Liver (tissue), 9 donors: ENCODE data around the gene SERP2. TPM values are rescaled to one million over a fixed set of nuclear protein-coding genes. Genes with fewer than 3 reads are reported as not detected.

ENCODE experiments used
- DNase-seq: peaks from one replicate; pipeline ENCODE4 v3.0.0-alpha.2; 2017; ENCODE audit warnings: low spot score
- H3K27ac ChIP-seq, 2 donors: one replicate each; pipeline ENCODE4 v1.7.0; 2013; ENCODE audit warnings: inconsistent platforms in 2 of 2, low read length in 2 of 2, control low read depth in 1 of 2, low read depth in 1 of 2, mild to moderate bottlenecking in 1 of 2
- H3K27me3 ChIP-seq, 4 donors: one replicate each; pipeline versions ENCODE4 v1.6.1 to v1.7.0; 2013; ENCODE audit warnings: low read length in 3 of 4, inconsistent platforms in 1 of 4, mild to moderate bottlenecking in 1 of 4, moderate library complexity in 1 of 4; ENCODE audit not compliant: control insufficient read depth in 4 of 4, insufficient read depth in 4 of 4
- H3K36me3 ChIP-seq, 4 donors: one replicate each; pipeline versions ENCODE4 v1.6.1 to v1.7.0; 2013; ENCODE audit warnings: low read length in 3 of 4, mild to moderate bottlenecking in 3 of 4, low read depth in 1 of 4, moderate library complexity in 1 of 4; ENCODE audit not compliant: control insufficient read depth in 4 of 4, insufficient read depth in 3 of 4
- H3K4me1 ChIP-seq, 4 donors: one replicate each; pipeline versions ENCODE4 v1.6.1 to v1.7.0; 2013; ENCODE audit warnings: low read length in 3 of 4, mild to moderate bottlenecking in 3 of 4, moderate library complexity in 1 of 4; ENCODE audit not compliant: control insufficient read depth in 4 of 4, insufficient read depth in 4 of 4
- H3K4me3 ChIP-seq, 3 donors: one replicate each; pipeline versions ENCODE4 v1.6.1 to v1.7.0; 2013; ENCODE audit warnings: low read length in 3 of 3, control low read depth in 1 of 3, low read depth in 1 of 3, mild to moderate bottlenecking in 1 of 3
- H3K9ac ChIP-seq, 2 donors: one replicate each; pipeline ENCODE4 v1.7.0; 2013; ENCODE audit warnings: low read length in 2 of 2, mild to moderate bottlenecking in 2 of 2, moderate library complexity in 2 of 2, control low read depth in 1 of 2, low read depth in 1 of 2
- H3K9me3 ChIP-seq, 4 donors: one replicate each; pipeline versions ENCODE4 v1.6.1 to v1.7.0; 2013; ENCODE audit warnings: low read length in 3 of 4; ENCODE audit not compliant: control insufficient read depth in 4 of 4
- EGR1 ChIP-seq, 2 donors: IDR thresholded peaks; 2 replicates each; pipeline ENCODE4 v1.6.1; 2016 to 2018; ENCODE audit warnings: antibody characterized with exemption in 2 of 2, low read depth in 2 of 2
- FOXA1 ChIP-seq: IDR thresholded peaks from 2 replicates; pipeline ENCODE4 v1.6.1; 2016; ENCODE audit warnings: antibody characterized with exemption
- FOXA2 ChIP-seq: IDR thresholded peaks from 2 replicates; pipeline ENCODE4 v1.6.1; 2016; ENCODE audit warnings: antibody characterized with exemption
- GABPA ChIP-seq, 2 donors: IDR thresholded peaks in 1 of 2; conservative IDR thresholded peaks in 1 of 2; 2 replicates each; pipeline ENCODE4 v1.6.1; 2016; ENCODE audit warnings: antibody characterized with exemption in 2 of 2, mild to moderate bottlenecking in 1 of 2, moderate library complexity in 1 of 2
- HNF4A ChIP-seq, 2 donors: conservative IDR thresholded peaks; 2 replicates each; pipeline ENCODE4 v1.6.1; 2016; ENCODE audit warnings: antibody characterized with exemption in 2 of 2, mild to moderate bottlenecking in 2 of 2
- JUND ChIP-seq, 2 donors: IDR thresholded peaks; 2 replicates each; pipeline ENCODE4 v1.6.1; 2016; ENCODE audit warnings: antibody characterized with exemption in 2 of 2
- NR2F2 ChIP-seq: IDR thresholded peaks from 2 replicates; pipeline ENCODE4 v1.6.1; 2016; ENCODE audit warnings: antibody characterized with exemption
- RAD21 ChIP-seq, 2 donors: IDR thresholded peaks; 2 replicates each; pipeline ENCODE4 v1.6.1; 2016; ENCODE audit warnings: antibody characterized with exemption in 2 of 2, mild to moderate bottlenecking in 2 of 2
- RXRA ChIP-seq, 2 donors: IDR thresholded peaks; 2 replicates each; pipeline ENCODE4 v1.6.1; 2017 to 2018; ENCODE audit warnings: antibody characterized with exemption in 2 of 2, mild to moderate bottlenecking in 1 of 2
- TAF1 ChIP-seq: conservative IDR thresholded peaks from 2 replicates; pipeline ENCODE4 v1.6.1; 2016; ENCODE audit warnings: antibody characterized with exemption, mild to moderate bottlenecking
- YY1 ChIP-seq: IDR thresholded peaks from 2 replicates; pipeline ENCODE4 v1.6.1; 2016; ENCODE audit warnings: antibody characterized with exemption, mild to moderate bottlenecking
- WGBS: extraction: QIAGEN DNeasy Blood & Tissue Kit; methylation state at CpG from one replicate; pipeline ENCODE4 v1.1.7; 2013; 5-methylcytosine and 5-hydroxymethylcytosine counted together
- polyA plus RNA-seq, 2 donors: library from polyadenylated mRNA; stranded (reverse) in 1 of 2; unstranded in 1 of 2; fragments of 200-250 nt in 1 of 2; fragments of >200 nt in 1 of 2; fragmentation: Nextera tagmentation in 1 of 2; extraction: Ambion mirVana in 1 of 2; gene quantifications; one replicate each; pipeline versions ENCODE4 v1.2.1 to v1.2.3, GENCODE V29; 2013 to 2015
- total RNA-seq, 2 donors: library from RNA; depleted of rRNA; stranded (reverse); fragments of >200 nt; gene quantifications; one replicate each; pipeline ENCODE4 v1.2.3, GENCODE V29; 2014
- TF ChIP-seq, protein P1 (sequence below): IDR thresholded peaks from 2 replicates; pipeline ENCODE4 v1.6.1; 2016; ENCODE audit warnings: antibody characterized with exemption
- TF ChIP-seq, protein P2 (sequence below): IDR thresholded peaks from 2 replicates; pipeline ENCODE4 v1.6.1; 2016; ENCODE audit warnings: antibody characterized with exemption
- TF ChIP-seq, protein P3 (sequence below): fragments of 150-350 bp; IDR thresholded peaks from 2 replicates; pipeline ENCODE4 v1.5.1; 2017; ENCODE audit warnings: improper control_type of control experiment, low read depth, low read length; ENCODE audit not compliant: missing input control
- TF ChIP-seq, protein P4 (sequence below): IDR thresholded peaks from 2 replicates; pipeline ENCODE4 v1.6.1; 2016; ENCODE audit warnings: antibody characterized with exemption, mild to moderate bottlenecking
- donor health status: healthy.
- donor health status: healthy.
- donor health status: healthy.
- donor health status: healthy.
- donor health status: healthy.

Gene SERP2
- total and polyA plus RNA-seq, 4 donors = 2.0 to 4.6 (median 3.6) TPM

DNA sequence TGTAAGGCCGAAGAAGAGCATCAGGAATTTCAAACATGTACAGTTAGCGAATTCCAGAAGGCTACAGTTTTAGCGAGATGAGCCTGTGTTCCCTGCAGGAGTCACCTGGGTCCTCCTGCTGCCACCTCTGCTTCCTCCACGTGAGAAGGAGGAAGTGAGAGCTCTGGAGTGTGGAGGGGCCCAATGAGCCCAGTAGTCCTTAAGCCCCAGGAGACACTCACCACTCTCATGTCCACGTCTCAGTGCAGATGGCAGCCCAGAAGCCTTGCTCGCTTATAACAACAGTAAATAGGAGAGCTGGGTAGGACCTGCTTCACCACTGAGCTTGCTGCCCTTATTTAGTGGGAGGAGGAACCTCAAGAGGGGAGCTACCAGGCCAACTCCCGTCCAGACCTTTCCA is 44.3 kb downstream of the SERP2 start:
- DNase-seq = no peak
- no peak overlapping the region for H3K9ac ChIP-seq
- 87% methylated on average over 7 of the region's 7 CpGs for WGBS
- no peaks in the 10 kb centered on the region for H3K4me1 ChIP-seq
- no peak overlapping the region for H3K4me3 ChIP-seq
- no peak overlapping the region for H3K27ac ChIP-seq
- TF ChIP-seq YY1 (no peak), EGR1 (IDR thresholded peaks at IDR 0.05; ENCODE audit: low read depth in 2 of 2) (no peak), GABPA (IDR thresholded peaks at IDR 0.05 in 1 of 2, conservative IDR thresholded peaks at IDR 0.05 in 1 of 2) (no peak), FOXA1 (no peak), NR2F2 (no peak), HNF4A (conservative IDR thresholded peaks at IDR 0.05) (no peak), JUND (IDR thresholded peaks at IDR 0.05) (no peak), RXRA (IDR thresholded peaks at IDR 0.05) (no peak), TAF1 (no peak), RAD21 (IDR thresholded peaks at IDR 0.05) (no peak), FOXA2 (no peak)
- TF ChIP-seq, protein P1, sequence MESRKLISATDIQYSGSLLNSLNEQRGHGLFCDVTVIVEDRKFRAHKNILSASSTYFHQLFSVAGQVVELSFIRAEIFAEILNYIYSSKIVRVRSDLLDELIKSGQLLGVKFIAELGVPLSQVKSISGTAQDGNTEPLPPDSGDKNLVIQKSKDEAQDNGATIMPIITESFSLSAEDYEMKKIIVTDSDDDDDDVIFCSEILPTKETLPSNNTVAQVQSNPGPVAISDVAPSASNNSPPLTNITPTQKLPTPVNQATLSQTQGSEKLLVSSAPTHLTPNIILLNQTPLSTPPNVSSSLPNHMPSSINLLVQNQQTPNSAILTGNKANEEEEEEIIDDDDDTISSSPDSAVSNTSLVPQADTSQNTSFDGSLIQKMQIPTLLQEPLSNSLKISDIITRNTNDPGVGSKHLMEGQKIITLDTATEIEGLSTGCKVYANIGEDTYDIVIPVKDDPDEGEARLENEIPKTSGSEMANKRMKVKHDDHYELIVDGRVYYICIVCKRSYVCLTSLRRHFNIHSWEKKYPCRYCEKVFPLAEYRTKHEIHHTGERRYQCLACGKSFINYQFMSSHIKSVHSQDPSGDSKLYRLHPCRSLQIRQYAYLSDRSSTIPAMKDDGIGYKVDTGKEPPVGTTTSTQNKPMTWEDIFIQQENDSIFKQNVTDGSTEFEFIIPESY = no peak
- TF ChIP-seq, protein P2, sequence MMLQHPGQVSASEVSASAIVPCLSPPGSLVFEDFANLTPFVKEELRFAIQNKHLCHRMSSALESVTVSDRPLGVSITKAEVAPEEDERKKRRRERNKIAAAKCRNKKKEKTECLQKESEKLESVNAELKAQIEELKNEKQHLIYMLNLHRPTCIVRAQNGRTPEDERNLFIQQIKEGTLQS = no peak
- TF ChIP-seq, protein P3, sequence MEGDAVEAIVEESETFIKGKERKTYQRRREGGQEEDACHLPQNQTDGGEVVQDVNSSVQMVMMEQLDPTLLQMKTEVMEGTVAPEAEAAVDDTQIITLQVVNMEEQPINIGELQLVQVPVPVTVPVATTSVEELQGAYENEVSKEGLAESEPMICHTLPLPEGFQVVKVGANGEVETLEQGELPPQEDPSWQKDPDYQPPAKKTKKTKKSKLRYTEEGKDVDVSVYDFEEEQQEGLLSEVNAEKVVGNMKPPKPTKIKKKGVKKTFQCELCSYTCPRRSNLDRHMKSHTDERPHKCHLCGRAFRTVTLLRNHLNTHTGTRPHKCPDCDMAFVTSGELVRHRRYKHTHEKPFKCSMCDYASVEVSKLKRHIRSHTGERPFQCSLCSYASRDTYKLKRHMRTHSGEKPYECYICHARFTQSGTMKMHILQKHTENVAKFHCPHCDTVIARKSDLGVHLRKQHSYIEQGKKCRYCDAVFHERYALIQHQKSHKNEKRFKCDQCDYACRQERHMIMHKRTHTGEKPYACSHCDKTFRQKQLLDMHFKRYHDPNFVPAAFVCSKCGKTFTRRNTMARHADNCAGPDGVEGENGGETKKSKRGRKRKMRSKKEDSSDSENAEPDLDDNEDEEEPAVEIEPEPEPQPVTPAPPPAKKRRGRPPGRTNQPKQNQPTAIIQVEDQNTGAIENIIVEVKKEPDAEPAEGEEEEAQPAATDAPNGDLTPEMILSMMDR = no peak
- TF ChIP-seq, protein P4, sequence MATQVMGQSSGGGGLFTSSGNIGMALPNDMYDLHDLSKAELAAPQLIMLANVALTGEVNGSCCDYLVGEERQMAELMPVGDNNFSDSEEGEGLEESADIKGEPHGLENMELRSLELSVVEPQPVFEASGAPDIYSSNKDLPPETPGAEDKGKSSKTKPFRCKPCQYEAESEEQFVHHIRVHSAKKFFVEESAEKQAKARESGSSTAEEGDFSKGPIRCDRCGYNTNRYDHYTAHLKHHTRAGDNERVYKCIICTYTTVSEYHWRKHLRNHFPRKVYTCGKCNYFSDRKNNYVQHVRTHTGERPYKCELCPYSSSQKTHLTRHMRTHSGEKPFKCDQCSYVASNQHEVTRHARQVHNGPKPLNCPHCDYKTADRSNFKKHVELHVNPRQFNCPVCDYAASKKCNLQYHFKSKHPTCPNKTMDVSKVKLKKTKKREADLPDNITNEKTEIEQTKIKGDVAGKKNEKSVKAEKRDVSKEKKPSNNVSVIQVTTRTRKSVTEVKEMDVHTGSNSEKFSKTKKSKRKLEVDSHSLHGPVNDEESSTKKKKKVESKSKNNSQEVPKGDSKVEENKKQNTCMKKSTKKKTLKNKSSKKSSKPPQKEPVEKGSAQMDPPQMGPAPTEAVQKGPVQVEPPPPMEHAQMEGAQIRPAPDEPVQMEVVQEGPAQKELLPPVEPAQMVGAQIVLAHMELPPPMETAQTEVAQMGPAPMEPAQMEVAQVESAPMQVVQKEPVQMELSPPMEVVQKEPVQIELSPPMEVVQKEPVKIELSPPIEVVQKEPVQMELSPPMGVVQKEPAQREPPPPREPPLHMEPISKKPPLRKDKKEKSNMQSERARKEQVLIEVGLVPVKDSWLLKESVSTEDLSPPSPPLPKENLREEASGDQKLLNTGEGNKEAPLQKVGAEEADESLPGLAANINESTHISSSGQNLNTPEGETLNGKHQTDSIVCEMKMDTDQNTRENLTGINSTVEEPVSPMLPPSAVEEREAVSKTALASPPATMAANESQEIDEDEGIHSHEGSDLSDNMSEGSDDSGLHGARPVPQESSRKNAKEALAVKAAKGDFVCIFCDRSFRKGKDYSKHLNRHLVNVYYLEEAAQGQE = no peak
- no peaks in the 10 kb centered on the region for H3K27me3 ChIP-seq
- no peaks in the 10 kb centered on the region for H3K9me3 ChIP-seq
- H3K36me3 ChIP-seq = no peaks in the 10 kb centered on the region
